NB4 (cell line): Measurements from ENCODE around the gene SLC13A2.

Experiments
- DNase-seq: peaks from one replicate; pipeline ENCODE4 v3.0.0; 2010; ENCODE audit warnings: low read depth
- H3K4me3 ChIP-seq: one replicate; pipeline ENCODE4 v1.5.1; 2011; ENCODE audit warnings: mild to moderate bottlenecking, low read depth, low read length, moderate library complexity
- MYC ChIP-seq: IDR thresholded peaks from 2 replicates; pipeline ENCODE4 v1.6.1; 2011; ENCODE audit warnings: low read depth, low read length
- POLR2A ChIP-seq: IDR thresholded peaks from 2 replicates; pipeline ENCODE4 v1.6.1; 2011; ENCODE audit warnings: mild to moderate bottlenecking; ENCODE audit not compliant: insufficient read length; ENCODE audit errors: extremely low read depth
- TF ChIP-seq, protein P1 (sequence below): IDR thresholded peaks from one replicate; pipeline ENCODE4 v1.5.1; 2012; ENCODE audit warnings: low read depth, low read length
- TF ChIP-seq, protein P2 (sequence below): IDR thresholded peaks from 2 replicates; pipeline ENCODE4 v1.6.1; 2011; ENCODE audit warnings: low read depth, low read length

SLC13A2 gene

DNA sequence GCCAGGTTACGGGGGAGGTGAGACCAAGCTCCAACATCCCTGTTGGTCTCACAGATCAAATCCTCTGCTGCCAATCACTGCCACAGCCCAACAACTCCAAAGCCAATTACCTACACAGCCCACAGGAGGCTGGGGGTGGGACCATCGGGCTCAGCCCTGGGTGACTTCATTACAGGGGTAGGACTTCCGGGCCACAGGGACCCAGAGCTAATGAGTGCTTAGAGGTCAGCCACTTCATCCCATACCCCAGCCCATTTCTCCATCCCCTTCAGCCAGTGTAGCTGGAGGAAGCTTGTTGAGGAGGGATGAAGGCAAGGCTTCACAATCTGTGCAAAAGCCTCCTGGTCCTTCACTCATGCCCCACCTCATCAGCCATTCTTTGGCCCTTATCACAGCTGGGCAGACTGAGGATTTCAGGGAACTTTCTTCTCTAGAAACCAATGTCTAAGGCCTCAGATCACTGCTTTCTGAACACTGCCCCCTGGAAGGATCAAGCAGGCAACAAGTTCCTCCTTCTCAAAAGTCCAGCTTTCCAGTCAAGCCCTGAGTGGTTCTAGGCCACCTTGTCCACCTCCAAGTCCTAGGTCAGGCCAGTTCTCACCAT lies 38.5 kb downstream of the SLC13A2 start:
- H3K4me3 ChIP-seq, result no peak overlapping the region
- no peak for DNase-seq
- TF ChIP-seq, protein P1, sequence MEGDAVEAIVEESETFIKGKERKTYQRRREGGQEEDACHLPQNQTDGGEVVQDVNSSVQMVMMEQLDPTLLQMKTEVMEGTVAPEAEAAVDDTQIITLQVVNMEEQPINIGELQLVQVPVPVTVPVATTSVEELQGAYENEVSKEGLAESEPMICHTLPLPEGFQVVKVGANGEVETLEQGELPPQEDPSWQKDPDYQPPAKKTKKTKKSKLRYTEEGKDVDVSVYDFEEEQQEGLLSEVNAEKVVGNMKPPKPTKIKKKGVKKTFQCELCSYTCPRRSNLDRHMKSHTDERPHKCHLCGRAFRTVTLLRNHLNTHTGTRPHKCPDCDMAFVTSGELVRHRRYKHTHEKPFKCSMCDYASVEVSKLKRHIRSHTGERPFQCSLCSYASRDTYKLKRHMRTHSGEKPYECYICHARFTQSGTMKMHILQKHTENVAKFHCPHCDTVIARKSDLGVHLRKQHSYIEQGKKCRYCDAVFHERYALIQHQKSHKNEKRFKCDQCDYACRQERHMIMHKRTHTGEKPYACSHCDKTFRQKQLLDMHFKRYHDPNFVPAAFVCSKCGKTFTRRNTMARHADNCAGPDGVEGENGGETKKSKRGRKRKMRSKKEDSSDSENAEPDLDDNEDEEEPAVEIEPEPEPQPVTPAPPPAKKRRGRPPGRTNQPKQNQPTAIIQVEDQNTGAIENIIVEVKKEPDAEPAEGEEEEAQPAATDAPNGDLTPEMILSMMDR, result no peak
- no peak for TF ChIP-seq MYC

DNA sequence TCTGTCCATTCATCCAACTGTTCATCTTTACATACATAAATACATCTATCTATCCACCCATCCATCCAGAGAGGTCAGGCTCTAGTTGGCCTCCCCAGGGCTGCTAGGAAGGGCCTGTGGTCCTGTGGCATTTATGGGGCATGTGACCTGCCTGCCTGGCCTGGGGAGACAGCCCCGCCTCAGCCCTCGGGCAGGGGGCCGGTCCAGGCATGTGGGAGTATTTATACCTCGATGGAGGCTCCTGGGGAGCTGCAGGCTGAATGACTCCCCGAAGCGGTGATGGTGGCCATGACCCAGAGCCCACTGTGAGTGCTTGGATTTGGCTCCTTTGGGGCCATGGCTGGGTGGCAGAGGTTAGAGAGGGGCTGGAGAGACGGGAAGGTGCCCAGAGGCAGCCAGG lies 40.0 kb downstream of the SLC13A2 start:
- no peak overlapping the region for H3K4me3 ChIP-seq
- TF ChIP-seq MYC (no peak), POLR2A (no peak)
- TF ChIP-seq, protein P2, sequence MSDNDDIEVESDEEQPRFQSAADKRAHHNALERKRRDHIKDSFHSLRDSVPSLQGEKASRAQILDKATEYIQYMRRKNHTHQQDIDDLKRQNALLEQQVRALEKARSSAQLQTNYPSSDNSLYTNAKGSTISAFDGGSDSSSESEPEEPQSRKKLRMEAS, result no peak
- TF ChIP-seq, protein P1, result no peak
- no peak for DNase-seq

DNA sequence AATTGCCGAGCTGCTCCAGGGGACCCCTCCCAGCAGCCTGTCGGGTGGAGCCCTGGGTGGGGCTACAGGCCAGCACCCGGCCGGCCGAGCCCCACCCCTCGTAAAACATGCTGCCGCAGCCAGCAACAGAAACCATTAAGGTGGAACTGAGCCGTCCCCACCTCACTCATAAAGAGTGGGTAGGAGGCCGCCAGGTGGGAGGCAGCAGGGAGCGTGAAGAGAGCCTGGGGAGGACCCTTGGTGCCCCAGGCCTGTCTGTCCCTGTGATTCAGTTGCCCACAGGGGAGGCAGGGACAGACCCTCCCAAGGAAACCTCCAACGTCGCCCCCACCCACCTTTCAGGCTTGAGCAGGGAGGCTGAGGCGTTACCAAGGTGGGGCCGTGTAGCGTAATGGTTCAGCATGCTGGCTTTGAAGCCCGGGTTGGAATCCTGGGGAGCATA lies 41.1 kb downstream of the SLC13A2 start:
- H3K4me3 ChIP-seq, result no peak overlapping the region
- TF ChIP-seq MYC, result no peak
- TF ChIP-seq POLR2A, result no peak
- TF ChIP-seq, protein P1, result no peak
- TF ChIP-seq, protein P2, result no peak
- no peak for DNase-seq

DNA sequence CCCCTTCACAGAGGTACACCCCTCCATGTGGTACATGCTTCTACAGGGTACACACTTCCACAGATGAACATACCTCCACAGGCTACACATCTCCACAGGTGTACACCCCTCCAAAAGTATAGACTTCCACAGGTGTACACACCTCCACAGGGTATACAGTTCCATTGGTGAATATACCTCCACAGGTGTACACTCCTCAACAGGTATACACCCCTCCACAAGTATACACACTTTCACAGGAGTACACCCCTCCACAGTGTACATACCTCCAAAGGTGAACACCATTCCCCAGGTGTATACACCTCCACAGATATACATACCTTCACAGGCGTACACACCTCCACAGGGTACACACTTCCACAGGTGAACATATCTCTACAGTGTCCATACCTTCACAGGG lies 42.1 kb downstream of the SLC13A2 start:
- no peak for TF ChIP-seq POLR2A
- TF ChIP-seq, protein P1, result no peak
- no peak for DNase-seq

DNA sequence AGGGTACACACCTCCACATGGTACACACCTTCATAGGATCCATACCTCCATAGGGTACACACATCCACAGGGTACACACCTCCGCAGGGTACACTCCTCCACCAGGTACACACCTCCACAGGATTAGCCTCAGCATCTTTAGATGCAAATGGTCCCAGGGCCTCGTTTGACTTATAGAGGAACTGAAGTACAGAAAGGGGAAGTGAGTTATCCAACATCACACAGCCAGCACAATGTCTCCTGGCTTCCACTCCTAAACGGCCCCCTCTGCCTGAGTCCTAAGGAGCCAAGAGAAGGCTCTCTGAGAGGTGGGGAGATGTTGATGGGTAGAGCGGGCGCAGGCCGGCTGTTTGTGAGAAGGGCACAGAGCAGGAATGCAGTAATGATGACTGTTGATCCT lies 44.7 kb downstream of the SLC13A2 start:
- H3K4me3 ChIP-seq, result no peak overlapping the region
- TF ChIP-seq, protein P1, result no peak
- TF ChIP-seq MYC (no peak), POLR2A (no peak)
- TF ChIP-seq, protein P2, result no peak
- peak; percentile 47 for DNase-seq

More for the DNA sequence above, 42.1 kb downstream of the SLC13A2 start:
- no peak overlapping the region for H3K4me3 ChIP-seq

DNA sequence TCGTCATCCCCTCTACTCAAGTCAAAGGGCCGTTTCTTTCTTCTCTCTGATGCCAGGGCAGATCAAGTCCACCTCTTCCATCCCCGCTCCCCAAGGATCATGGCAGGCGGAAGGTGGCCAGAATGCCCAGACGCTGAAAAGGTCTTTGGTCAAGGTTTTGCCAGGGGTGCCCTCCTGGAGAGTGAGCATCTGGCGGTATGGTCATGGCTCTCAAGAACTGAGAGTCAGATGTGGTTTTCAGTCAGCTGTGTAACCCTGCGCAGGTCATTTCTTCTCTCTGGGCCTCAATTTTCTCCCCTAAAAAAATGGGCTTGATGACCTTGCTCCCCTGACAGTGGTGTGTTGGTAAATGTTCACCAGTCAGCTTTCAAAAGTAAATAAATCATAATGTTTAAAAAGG lies 45.1 kb downstream of the SLC13A2 start:
- TF ChIP-seq, protein P1, result no peak
- TF ChIP-seq, protein P2, result no peak
- TF ChIP-seq MYC, result no peak
- TF ChIP-seq POLR2A, result no peak
- DNase-seq, result no peak
- H3K4me3 ChIP-seq, result no peak overlapping the region
